Fibroblast of mammary gland (primary cell): Measurements from ENCODE around the gene RNF113B.

ENCODE experiments used
- DNase-seq: peaks from one replicate; pipeline ENCODE4 v3.0.0-alpha.2; 2010; ENCODE audit warnings: low read depth
- H3K4me3 ChIP-seq: 2 replicates; pipeline ENCODE4 v1.5.1; 2011; ENCODE audit warnings: low read depth, mild to moderate bottlenecking, low read length, moderate library complexity; ENCODE audit not compliant: control insufficient read depth
- TF ChIP-seq, protein P1 (sequence below): conservative IDR thresholded peaks from 2 replicates; pipeline ENCODE4 v1.5.1; 2011; ENCODE audit warnings: low read depth, low read length, inconsistent platforms; ENCODE audit not compliant: control insufficient read depth, insufficient read depth

RNF113B gene

GRCh38 chr13:98222081-98222554, 45.0 kb upstream of the RNF113B start:
- no peak overlapping the region for H3K4me3 ChIP-seq
- peak; percentile 18 for DNase-seq
- TF ChIP-seq, protein P1, sequence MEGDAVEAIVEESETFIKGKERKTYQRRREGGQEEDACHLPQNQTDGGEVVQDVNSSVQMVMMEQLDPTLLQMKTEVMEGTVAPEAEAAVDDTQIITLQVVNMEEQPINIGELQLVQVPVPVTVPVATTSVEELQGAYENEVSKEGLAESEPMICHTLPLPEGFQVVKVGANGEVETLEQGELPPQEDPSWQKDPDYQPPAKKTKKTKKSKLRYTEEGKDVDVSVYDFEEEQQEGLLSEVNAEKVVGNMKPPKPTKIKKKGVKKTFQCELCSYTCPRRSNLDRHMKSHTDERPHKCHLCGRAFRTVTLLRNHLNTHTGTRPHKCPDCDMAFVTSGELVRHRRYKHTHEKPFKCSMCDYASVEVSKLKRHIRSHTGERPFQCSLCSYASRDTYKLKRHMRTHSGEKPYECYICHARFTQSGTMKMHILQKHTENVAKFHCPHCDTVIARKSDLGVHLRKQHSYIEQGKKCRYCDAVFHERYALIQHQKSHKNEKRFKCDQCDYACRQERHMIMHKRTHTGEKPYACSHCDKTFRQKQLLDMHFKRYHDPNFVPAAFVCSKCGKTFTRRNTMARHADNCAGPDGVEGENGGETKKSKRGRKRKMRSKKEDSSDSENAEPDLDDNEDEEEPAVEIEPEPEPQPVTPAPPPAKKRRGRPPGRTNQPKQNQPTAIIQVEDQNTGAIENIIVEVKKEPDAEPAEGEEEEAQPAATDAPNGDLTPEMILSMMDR, result no peak

- DNase-seq, result peak; percentile 71
- no peak overlapping the region for H3K4me3 ChIP-seq
- TF ChIP-seq, protein P1, result no peak
Observed at GRCh38 chr13:98221234-98221633, 44.2 kb upstream of the RNF113B start.

- DNase-seq, result no peak
- TF ChIP-seq, protein P1, result no peak
- H3K4me3 ChIP-seq, result no peak overlapping the region
Observed at GRCh38 chr13:98220271-98220791, 43.3 kb upstream of the RNF113B start.

DNA sequence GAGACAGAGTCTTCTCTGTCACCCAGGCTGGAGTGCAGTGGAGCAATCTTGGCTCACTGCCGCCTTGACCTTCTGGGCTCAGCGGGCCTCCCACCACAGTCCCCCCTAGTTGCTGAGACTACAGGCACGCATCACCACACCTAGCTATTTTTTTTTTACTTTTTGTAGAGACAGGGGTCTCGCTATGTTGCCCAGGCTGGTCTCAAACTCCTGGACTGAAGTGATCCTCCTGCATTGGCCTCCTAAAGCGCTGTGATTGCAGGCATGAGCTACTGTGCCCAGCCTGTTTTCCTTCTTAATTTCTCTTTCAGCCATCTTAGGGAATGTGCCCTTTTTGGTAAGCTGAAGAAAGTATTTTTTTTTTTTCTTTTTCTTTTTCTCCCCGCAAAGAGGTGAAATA, 42.6 kb upstream of the RNF113B start:
- TF ChIP-seq, protein P1, result no peak
- no peak for DNase-seq
- H3K4me3 ChIP-seq, result no peak overlapping the region

- DNase-seq, result no peak
- TF ChIP-seq, protein P1, result no peak
- H3K4me3 ChIP-seq, result no peak overlapping the region
Observed at GRCh38 chr13:98217597-98217996, 40.5 kb upstream of the RNF113B start.

- TF ChIP-seq, protein P1, result no peak
- H3K4me3 ChIP-seq, result no peak overlapping the region
- no peak for DNase-seq
Observed at GRCh38 chr13:98216711-98217285, 39.7 kb upstream of the RNF113B start.

- H3K4me3 ChIP-seq, result no peak overlapping the region
- DNase-seq, result peak; percentile 86
- TF ChIP-seq, protein P1, result no peak
Observed at GRCh38 chr13:98216135-98216565, 39.1 kb upstream of the RNF113B start.
